ENCODE data around the gene EFS. TPM values are rescaled to one million over a fixed set of nuclear protein-coding genes. Genes with fewer than 3 reads are reported as not detected.

The EFS gene
- polyA plus RNA-seq, 3 donors, result not detected

- H3K4me1 ChIP-seq (ENCODE audit: control insufficient read depth in 1 of 2, insufficient read depth in 2 of 2, low read length in 2 of 2), result peaks cover 23 to 24% of the 10 kb centered on the region in 2 donors
- H3K79me2 ChIP-seq (ENCODE audit: insufficient read depth, low read length), result peaks cover 27% of the 10 kb centered on the region
- H3K4me3 ChIP-seq (replicated peaks in 1 of 3; ENCODE audit: low read depth in 2 of 3, low read length in 3 of 3), result peak overlapping the region; percentile 40 to 75 (median 45)
- intact Hi-C loops (cut with micrococcal nuclease), result loop anchor here (2.0 to 10.0 kb wide), 6 partner anchors 13 to 245 kb away; partner anchors contain the start of genes ACIN1 (in 1 of the 2), AP1G2 (in 1 of the 2), BCL2L2 (in 1 of the 2) and C14orf119 (in 1 of the 2)
- Mint-ChIP-seq H3K4me1 (peaks cover 25% of the 10 kb centered on the region), H3K27me3 (ENCODE audit: low read depth in 3 of 3) (peaks cover 0 to 2% (median 0%) of the 10 kb centered on the region in 3 donors), H3K27ac (peak overlapping the region; percentile 98 to 100 (median 99)), H3K4me3 (peak overlapping the region; percentile 90 to 92), H3K9me3 (peaks cover 0 to 3% (median 0%) of the 10 kb centered on the region in 7 donors), H3K36me3 (peaks cover 29 to 37% of the 10 kb centered on the region in 2 donors)
- H4K20me1 ChIP-seq (ENCODE audit: insufficient read depth, low read length), result peaks cover 20% of the 10 kb centered on the region
- no peaks in the 10 kb centered on the region for H3K27me3 ChIP-seq (ENCODE audit: control insufficient read depth in 2 of 2, insufficient read depth in 2 of 2, low read length in 2 of 2)
- WGBS (ENCODE audit: insufficient coverage), result 60% methylated on average over 12 of the region's 17 CpGs
- peak overlapping the region; percentile 76 for H3K9ac ChIP-seq (ENCODE audit: insufficient read depth, low read length, poor library complexity, severe bottlenecking)
- peak overlapping the region; percentile 96 to 99 for H3K27ac ChIP-seq (ENCODE audit: low read depth in 1 of 2, low read length in 2 of 2)
- H3K36me3 ChIP-seq (replicated peaks in 1 of 2; ENCODE audit: control insufficient read depth in 1 of 2, insufficient read depth in 2 of 2, low read length in 2 of 2), result peaks cover 22 to 25% of the 10 kb centered on the region in 2 donors
- TF ChIP-seq, protein P1, sequence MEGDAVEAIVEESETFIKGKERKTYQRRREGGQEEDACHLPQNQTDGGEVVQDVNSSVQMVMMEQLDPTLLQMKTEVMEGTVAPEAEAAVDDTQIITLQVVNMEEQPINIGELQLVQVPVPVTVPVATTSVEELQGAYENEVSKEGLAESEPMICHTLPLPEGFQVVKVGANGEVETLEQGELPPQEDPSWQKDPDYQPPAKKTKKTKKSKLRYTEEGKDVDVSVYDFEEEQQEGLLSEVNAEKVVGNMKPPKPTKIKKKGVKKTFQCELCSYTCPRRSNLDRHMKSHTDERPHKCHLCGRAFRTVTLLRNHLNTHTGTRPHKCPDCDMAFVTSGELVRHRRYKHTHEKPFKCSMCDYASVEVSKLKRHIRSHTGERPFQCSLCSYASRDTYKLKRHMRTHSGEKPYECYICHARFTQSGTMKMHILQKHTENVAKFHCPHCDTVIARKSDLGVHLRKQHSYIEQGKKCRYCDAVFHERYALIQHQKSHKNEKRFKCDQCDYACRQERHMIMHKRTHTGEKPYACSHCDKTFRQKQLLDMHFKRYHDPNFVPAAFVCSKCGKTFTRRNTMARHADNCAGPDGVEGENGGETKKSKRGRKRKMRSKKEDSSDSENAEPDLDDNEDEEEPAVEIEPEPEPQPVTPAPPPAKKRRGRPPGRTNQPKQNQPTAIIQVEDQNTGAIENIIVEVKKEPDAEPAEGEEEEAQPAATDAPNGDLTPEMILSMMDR (IDR thresholded peaks at IDR 0.05), result no peak
- H3K4me2 ChIP-seq (replicated peaks; ENCODE audit: extremely low read depth, low read length, poor library complexity, severe bottlenecking), result peak overlapping the region; percentile 74
- no peak for DNase-seq
- H3K9me3 ChIP-seq (replicated peaks in 1 of 2; ENCODE audit: control insufficient read depth in 1 of 2, insufficient read depth in 1 of 2, low read length in 2 of 2), result no peaks in the 10 kb centered on the region
- H2AFZ ChIP-seq (ENCODE audit: insufficient read depth, low read depth, low read length, poor library complexity, severe bottlenecking), result peak overlapping the region; percentile 86
Observed at GRCh38 chr14:23319746-23320583, 45.0 kb downstream of the EFS start.

- H3K27me3 Mint-ChIP-seq (ENCODE audit: low read depth in 3 of 3), result peaks cover 0 to 2% (median 1%) of the 10 kb centered on the region in 3 donors
Observed at GRCh38 chr14:23316300-23316699, 48.7 kb downstream of the EFS start.

More at GRCh38 chr14:23316300-23316699, 48.7 kb downstream of the EFS start:
- H3K4me1 Mint-ChIP-seq, result peaks cover 12% of the 10 kb centered on the region
- peaks cover 13 to 23% of the 10 kb centered on the region in 2 donors for H3K36me3 Mint-ChIP-seq
- Histone ChIP-seq H3K79me2 (ENCODE audit: insufficient read depth, low read length) (no peaks in the 10 kb centered on the region), H3K27ac (ENCODE audit: low read depth in 1 of 2, low read length in 2 of 2) (no peak overlapping the region), H3K27me3 (ENCODE audit: control insufficient read depth in 2 of 2, insufficient read depth in 2 of 2, low read length in 2 of 2) (no peaks in the 10 kb centered on the region), H3K36me3 (replicated peaks in 1 of 2; ENCODE audit: control insufficient read depth in 1 of 2, insufficient read depth in 2 of 2, low read length in 2 of 2) (peaks cover 4 to 11% of the 10 kb centered on the region in 2 donors), H3K9ac (ENCODE audit: insufficient read depth, low read length, poor library complexity, severe bottlenecking) (no peak overlapping the region), H2AFZ (ENCODE audit: insufficient read depth, low read depth, low read length, poor library complexity, severe bottlenecking) (no peak overlapping the region), H3K4me3 (replicated peaks in 1 of 3; ENCODE audit: low read depth in 2 of 3, low read length in 3 of 3) (no peak overlapping the region), H3K4me2 (replicated peaks; ENCODE audit: extremely low read depth, low read length, poor library complexity, severe bottlenecking) (no peak overlapping the region), H4K20me1 (ENCODE audit: insufficient read depth, low read length) (no peaks in the 10 kb centered on the region), H3K9me3 (replicated peaks in 1 of 2; ENCODE audit: control insufficient read depth in 1 of 2, insufficient read depth in 1 of 2, low read length in 2 of 2) (no peaks in the 10 kb centered on the region), H3K4me1 (ENCODE audit: control insufficient read depth in 1 of 2, insufficient read depth in 2 of 2, low read length in 2 of 2) (peaks cover 10 to 11% of the 10 kb centered on the region in 2 donors)
- peaks cover 0 to 3% (median 0%) of the 10 kb centered on the region in 7 donors for H3K9me3 Mint-ChIP-seq
- WGBS (ENCODE audit: insufficient coverage), result no CpG with 5 or more reads among the region's 5 CpGs
- H3K4me3 Mint-ChIP-seq, result no peak overlapping the region
- TF ChIP-seq, protein P1 (IDR thresholded peaks at IDR 0.05), result no peak
- DNase-seq, result no peak
- intact Hi-C loops (cut with micrococcal nuclease), result no loop called here
- H3K27ac Mint-ChIP-seq, result no peak overlapping the region

Measured in CD14-positive monocyte (primary cell).